Stimulated activated CD4-positive, alpha-beta T cell treated with anti-CD3 and anti-CD28 coated beads, Interleukin-1b, Interleukin-23, amount 100 ng/mL, for 1 hour (primary cell): Measurements from ENCODE around the gene HDAC10.

ENCODE experiments used
- DNase-seq, 2 donors: peaks; one replicate each; pipeline ENCODE4 v3.0.0-alpha.2; 2020; ENCODE audit warnings: low read depth in 2 of 2

Gene HDAC10

GRCh38 chr22:50255607-50256006, 4.5 kb upstream of the HDAC10 start:
- DNase-seq, result no peak

DNA sequence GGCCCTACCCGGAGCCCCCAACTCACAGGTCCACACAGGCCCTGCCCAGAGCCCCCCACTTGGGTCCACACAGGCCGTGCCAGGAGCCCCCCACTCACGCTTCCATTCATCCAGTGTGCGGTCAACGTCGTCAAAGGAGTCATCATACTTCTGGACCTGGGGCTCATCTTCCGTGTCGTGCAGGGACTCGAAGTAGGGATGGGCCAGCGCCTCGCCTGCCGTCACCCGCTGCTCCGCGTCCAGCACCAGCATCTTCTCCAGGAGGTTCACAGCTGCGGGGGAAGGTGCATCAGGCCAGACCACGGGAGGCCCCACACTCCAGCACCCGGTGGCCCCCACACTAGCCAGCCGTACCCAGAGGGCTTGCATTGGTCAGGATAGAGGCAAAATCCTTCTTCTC, 4.0 kb upstream of the HDAC10 start:
- no peak for DNase-seq

DNA sequence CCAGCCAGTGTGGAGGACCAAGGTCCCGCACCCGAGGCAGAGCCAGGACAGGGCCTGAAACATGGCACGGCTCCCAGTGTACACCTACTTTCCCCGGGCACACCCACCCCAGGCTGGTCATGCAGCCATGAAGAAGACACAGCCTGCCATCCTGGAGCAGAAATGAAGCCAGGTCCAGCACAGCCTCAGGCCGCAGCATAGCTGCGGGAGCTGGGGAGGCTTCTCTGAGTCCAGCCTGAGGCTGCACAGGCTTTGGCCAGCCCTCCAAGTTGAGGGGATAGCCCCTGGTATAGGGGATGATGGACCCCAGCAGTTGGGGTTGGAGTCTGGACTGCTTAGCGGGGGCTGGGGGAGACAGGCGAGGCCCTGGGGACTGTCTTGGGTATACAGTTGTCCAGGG, 2.9 kb upstream of the HDAC10 start:
- DNase-seq, result no peak

DNA sequence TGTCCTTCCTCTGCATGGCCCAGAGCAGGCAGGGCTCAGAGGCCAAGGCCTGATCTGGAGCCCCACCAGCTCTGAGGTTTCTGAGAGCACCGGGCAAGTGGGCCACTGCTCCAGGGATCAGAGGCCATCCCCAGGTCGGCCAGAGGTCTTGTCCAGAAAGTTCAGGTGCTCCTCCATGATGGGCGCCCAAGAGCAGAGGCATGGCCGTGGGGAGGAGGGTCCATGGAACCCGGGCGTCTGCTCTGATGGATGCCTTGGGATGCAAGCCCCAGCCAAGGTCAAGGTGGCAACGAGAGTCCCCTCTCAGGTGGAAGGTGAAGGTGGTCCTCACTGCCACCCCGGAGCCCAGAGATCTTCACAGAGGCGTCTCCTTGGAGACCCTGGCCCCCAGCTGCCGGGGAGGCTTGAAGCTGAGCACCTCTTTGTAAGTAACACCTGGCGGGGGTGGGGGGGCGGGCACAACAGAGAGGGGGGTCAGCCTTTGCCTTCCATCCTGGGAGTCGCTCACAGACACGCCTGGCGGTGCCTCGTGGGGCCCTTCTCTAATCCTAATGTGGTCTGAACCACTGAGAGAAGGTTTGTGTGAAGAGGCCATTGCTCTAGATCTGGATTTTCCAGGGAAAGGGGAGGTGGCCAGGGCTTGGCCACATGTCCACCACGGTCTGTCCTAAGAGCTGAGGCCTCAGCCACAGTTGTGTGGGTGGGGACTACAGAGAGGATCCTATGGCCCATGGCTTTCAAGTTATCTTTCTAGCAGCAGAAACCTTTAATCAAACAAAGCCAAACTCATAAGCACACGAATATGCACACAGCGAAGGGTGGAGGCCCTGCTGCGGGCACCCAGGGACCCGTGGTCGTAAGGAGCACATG, 2.2 kb upstream of the HDAC10 start:
- DNase-seq, result no peak

- peak; percentile 42 to 51 for DNase-seq
Measured at GRCh38 chr22:50252082-50253045, 1.3 kb upstream of the HDAC10 start.

DNA sequence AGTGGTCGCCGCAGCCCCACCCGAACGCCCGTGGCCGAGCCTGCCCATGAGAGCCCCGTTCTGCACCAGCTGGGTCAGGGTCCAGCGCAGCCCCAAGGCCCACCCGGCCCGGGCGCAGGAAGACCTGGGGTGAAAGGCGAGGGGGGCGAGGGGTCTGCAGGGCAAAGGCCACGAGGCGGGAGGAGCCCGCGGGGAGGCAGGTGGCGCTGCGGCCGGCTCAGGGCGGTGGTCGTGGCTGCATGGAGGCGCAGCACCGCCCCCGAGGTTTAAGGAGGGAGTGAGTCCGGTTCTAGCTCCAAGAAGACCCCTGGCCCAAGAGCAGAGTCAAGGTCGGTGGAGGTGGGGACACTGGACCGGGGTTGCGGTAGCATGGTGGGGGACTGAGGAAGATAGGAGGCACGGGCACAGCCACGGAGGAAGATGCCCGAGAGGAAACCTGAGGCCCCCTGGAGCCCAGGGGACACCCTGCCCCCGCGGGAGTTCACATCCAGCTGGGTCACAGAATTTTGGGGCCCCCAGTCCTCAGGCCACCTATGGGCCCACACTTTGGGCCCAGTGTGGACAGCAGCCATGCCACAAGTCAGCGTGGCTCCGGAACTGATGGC, 514 bp upstream of the HDAC10 start:
- DNase-seq, result no peak

- DNase-seq, result no peak
Measured at GRCh38 chr22:50250249-50250554, 863 bp downstream of the HDAC10 start.

- no peak for DNase-seq
Measured at GRCh38 chr22:50249341-50250248, 1.5 kb downstream of the HDAC10 start.

DNA sequence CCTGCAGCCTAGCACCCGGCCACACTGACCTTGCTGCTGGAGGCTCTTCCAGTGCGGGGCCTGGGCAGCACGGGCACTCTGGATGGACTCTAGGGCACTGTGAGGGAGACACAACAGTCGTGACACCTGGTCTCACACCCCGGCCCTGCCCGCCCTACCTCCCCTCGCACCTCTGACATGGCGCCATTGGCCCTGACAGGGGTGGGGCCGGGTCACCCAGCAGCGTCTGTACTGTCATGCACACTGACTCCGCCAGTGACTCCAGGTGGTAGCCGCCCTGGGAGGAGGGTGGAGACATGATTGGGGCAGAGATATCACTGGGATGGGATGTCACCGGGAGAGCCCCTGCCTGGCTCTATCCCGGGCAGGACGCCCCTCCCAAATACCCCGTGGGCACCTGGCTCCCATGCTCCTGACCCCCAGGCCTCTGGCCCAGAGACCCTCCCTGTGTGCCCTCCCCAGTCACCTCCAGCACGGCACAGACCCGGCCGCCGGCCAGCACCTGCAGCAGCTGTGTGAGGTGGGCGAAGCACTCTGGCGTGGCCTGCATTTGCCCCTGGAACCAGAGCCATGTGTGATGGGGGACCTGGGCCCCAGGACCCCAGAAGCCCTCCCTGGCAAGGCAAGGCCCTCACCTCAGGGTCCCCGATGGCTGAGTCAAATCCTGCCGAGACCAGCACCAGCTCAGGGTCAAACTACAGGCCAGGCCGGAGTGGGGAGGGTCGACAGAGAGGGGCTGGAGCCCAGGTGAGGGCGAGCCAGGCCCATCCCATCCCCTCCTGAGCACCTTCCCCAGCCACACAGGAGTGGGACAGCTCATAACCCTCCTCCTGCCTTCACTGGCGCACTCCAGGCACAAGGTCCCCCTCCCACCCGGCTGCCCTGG, 2.6 kb downstream of the HDAC10 start:
- no peak for DNase-seq

DNA sequence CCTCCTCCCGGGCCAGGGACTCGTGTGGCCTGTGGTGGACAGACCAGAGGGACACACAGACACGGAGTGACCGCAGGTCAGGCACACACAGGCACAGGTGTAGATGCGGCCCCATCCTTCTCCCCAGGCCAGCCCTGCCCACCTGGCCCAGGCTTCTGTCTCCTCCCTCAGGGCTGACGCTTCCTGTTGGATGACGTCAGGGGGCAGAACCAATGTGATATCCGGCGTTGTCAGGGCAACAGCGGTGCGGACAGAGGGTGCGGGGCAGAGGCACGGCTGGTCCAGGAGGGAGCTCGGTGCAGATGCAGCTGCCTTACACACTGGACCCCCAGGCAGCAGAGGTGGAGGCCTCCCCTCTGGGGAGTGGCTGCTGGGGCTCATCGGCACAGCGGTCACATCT, 3.3 kb downstream of the HDAC10 start:
- no peak for DNase-seq

DNA sequence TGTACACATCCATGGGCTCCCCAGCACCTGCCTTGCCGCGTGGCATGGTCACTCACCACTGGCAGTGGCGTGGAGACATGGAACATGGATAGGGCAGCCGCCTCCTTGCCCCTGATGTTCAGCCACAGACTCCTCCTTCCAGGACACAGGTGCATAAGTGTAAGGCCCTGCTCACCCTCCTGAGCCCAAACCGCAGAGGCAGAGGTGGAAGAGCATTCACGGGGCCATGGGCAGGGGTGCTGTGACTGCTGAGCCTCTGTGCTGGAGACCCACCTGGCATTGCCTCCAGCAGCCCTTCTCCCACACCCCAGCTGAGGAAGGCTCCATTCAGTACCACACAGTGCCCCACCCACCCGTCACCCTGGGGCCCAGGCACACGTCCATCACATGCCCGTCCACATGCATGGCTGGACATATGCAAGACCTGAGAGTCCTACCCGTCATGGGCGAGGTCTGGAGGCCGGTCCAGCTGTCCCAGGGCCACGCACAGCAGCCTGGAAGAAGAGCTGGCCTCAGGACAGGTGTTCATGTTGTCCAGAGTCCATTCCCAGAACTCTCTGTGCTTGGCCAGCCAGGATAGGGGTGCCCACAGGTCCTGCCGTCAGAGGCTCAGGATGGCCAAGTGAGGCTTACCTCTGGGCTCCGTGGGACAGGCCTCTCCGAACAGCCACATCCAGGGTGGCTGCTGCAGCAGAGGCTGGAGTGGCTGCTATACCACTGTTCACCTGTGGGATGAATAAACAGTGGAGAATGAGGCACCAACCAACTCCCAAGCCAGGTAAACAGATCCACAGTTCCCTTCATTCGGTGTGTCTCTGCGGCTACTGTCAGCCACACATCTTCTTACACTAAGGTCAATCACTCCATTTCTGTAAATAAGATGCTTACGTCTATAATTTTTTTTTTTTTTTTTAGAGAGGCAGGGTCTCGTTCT, 4.6 kb downstream of the HDAC10 start:
- no peak for DNase-seq

GRCh38 chr22:50245214-50246072, 5.6 kb downstream of the HDAC10 start:
- peak in 1 of 2 donors; percentile 29 for DNase-seq

GRCh38 chr22:50244420-50245213, 6.4 kb downstream of the HDAC10 start, which contains the start of gene TUBGCP6:
Gene TUBGCP6, minus strand, starts transcription at chr22:50245023. Its CDS starts 564 bp downstream, at chr22:50244459.
- peak; percentile 61 to 87 for DNase-seq

- no peak for DNase-seq
Measured at GRCh38 chr22:50243685-50244419, 7.2 kb downstream of the HDAC10 start.

DNA sequence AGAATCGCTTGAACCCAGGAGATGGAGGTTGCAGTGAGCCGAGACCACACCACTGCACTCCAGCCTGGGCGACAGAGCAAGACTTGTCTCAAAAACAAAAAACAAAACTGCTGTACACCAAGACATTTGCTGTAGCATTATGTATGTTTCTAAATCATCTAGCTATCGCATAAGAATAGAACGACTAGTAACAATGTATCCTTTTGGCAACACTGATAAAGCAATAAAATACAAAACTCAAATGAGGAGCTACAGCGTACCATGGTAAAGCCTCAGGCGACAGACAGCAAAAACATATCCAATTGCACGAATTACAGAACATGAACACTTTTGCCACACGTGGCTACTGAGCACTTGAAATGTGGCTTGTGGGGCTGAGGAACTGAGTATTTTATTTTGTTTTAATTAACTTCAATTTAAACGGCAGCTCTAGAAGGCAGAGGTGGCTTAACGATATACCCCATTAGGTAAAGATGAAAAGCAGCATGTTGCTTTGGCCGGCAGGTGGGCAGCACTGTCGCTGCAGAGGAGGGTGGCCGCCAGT, 8.6 kb downstream of the HDAC10 start:
- DNase-seq, result no peak

- DNase-seq, result no peak
Measured at GRCh38 chr22:50238755-50239154, 12.3 kb downstream of the HDAC10 start.
